HepG2 (cell line): ENCODE results near the gene HCFC2. TPM values are rescaled to one million over a fixed set of nuclear protein-coding genes. Genes with fewer than 3 reads are reported as not detected.
A peak's percentile ranks its signal among the peaks of the same experiment; 100 is the strongest.

Experiments
- AHR ChIP-seq: IDR thresholded peaks from 2 replicates; pipeline ENCODE4 v1.6.1; 2018; ENCODE audit warnings: missing genetic modification reagents, missing compliant biosample characterization
- ARID4A ChIP-seq: sonication (generic); formaldehyde crosslinking; IDR thresholded peaks from 2 replicates; pipeline ENCODE4 v1.5.0; 2020; ENCODE audit warnings: mild to moderate bottlenecking, missing genetic modification reagents, borderline replicate concordance
- CBX5 ChIP-seq: sonication (generic); formaldehyde crosslinking; IDR thresholded peaks from 2 replicates; pipeline ENCODE4 v1.4.0; 2020; ENCODE audit warnings: missing genetic modification reagents, borderline replicate concordance
- DMAP1 ChIP-seq: IDR thresholded peaks from 2 replicates; pipeline ENCODE4 v1.6.1; 2016
- DPF2 ChIP-seq: sonication (generic); formaldehyde crosslinking; IDR thresholded peaks from 2 replicates; pipeline ENCODE4 v1.4.0; 2020; ENCODE audit warnings: mild to moderate bottlenecking, low read depth, missing genetic modification reagents, borderline replicate concordance
- DRAP1 ChIP-seq: IDR thresholded peaks from 2 replicates; pipeline ENCODE4 v1.6.1; 2016; ENCODE audit warnings: missing genetic modification reagents, missing compliant biosample characterization
- HMGXB4 ChIP-seq, 2 experiments: sonication (generic) in 1 of 2; formaldehyde crosslinking in 1 of 2; IDR thresholded peaks; 2 replicates each; pipeline versions ENCODE4 v1.4.0 to v1.6.1; 2018 to 2020; ENCODE audit warnings: missing genetic modification reagents in 2 of 2, borderline replicate concordance in 1 of 2, low read depth in 1 of 2, mild to moderate bottlenecking in 1 of 2, missing biosample characterization in 1 of 2
- LBX2 ChIP-seq: sonication (generic); formaldehyde crosslinking; IDR thresholded peaks from 2 replicates; pipeline ENCODE4 v1.5.0; 2020; ENCODE audit warnings: missing genetic modification reagents, mild to moderate bottlenecking, borderline replicate concordance
- MAX ChIP-seq: IDR thresholded peaks from 2 replicates; pipeline ENCODE4 v1.6.1; 2012; ENCODE audit warnings: inconsistent platforms
- NFYC ChIP-seq: IDR thresholded peaks from 2 replicates; pipeline ENCODE4 v1.6.1; 2016; ENCODE audit warnings: missing genetic modification reagents, missing compliant biosample characterization
- ZC3H13 ChIP-seq: sonication (generic); formaldehyde crosslinking; IDR thresholded peaks from 2 replicates; pipeline ENCODE4 v1.8.1; 2023; ENCODE audit warnings: mild to moderate bottlenecking, missing genetic modification reagents, moderate library complexity
- ZFY ChIP-seq: sonication (generic); formaldehyde crosslinking; IDR thresholded peaks from 2 replicates; pipeline ENCODE4 v1.4.0; 2020; ENCODE audit warnings: missing genetic modification reagents
- ZMAT3 ChIP-seq: sonication (generic); formaldehyde crosslinking; conservative IDR thresholded peaks from 2 replicates; pipeline ENCODE4 v1.7.0; 2021; ENCODE audit warnings: missing genetic modification reagents
- ZNF687 ChIP-seq: sonication (generic); formaldehyde crosslinking; IDR thresholded peaks from 2 replicates; pipeline ENCODE4 v1.5.1; 2020; ENCODE audit warnings: mild to moderate bottlenecking, missing genetic modification reagents, moderate library complexity
- polyA plus RNA-seq, 8 experiments: library from polyadenylated mRNA; depleted of rRNA in 3 of 8; stranded (reverse) in 7 of 8; unstranded in 1 of 8; fragments of >200 nt; fragmentation: Illumina TruSeq in 4 of 8; extraction: Trizol in 4 of 8; gene quantifications; 2 replicates each; pipeline versions ENCODE4 v1.2.1 to v1.2.3, GENCODE V29; 2011 to 2016; ENCODE audit warnings: low read depth in 4 of 8, missing spikeins in 1 of 8, mixed read lengths in 1 of 8; ENCODE audit not compliant: insufficient read depth in 1 of 8
- total RNA-seq, 5 experiments: library from RNA; depleted of rRNA; stranded (reverse); fragments of >200 nt; fragmentation: Illumina TruSeq; extraction: Trizol; gene quantifications; 2 replicates each; pipeline ENCODE4 v1.2.3, GENCODE V29; 2016; ENCODE audit warnings: low read depth in 1 of 5

The HCFC2 gene
- total and polyA plus RNA-seq, 2 of the 13 experiments (the other 11 are each of a cell fraction or from before 2014, with no cell fraction given): 3.7 to 4.9 TPM

GRCh38 chr12:104137001-104137901 is 72.9 kb downstream of the HCFC2 start (continued):
- TF ChIP-seq ZNF687 (CRISPR knock-in tag) (peak; percentile 54; the same call in 1 of the 2 replicates), LBX2 (CRISPR knock-in tag) (no peak), AHR (0 out of 2 replicates have a peak, but pooled peaks have one; percentile 38), MAX (peak; percentile 63), DMAP1 (CRISPR knock-in tag) (peak; percentile 45; the same call in 1 of the 2 replicates), DRAP1 (0 out of 2 replicates have a peak, but pooled peaks have one; percentile 52), NFYC (CRISPR knock-in tag) (no peak), ZMAT3 (CRISPR knock-in tag) (0 out of 2 replicates have a peak, but pooled peaks have one; percentile 48), DPF2 (no peak), CBX5 (CRISPR knock-in tag) (no peak), HMGXB4 (CRISPR knock-in tag; IDR thresholded peaks at IDR 0.05; ENCODE audit: borderline replicate concordance in 1 of 2, low read depth in 1 of 2) (0 out of 4 replicates have a peak, but pooled peaks of 1 of the 2 experiments have one; percentile 26), ZFY (CRISPR knock-in tag) (peak; percentile 61; the same call in 1 of the 2 replicates), ZC3H13 (CRISPR knock-in tag) (no peak), ARID4A (CRISPR knock-in tag) (no peak)
